HepG2 (cell line): ENCODE results near the gene PAQR5. TPM values are rescaled to one million over a fixed set of nuclear protein-coding genes. Genes with fewer than 3 reads are reported as not detected.

Source experiments
- AKAP8 ChIP-seq: sonication (generic); formaldehyde crosslinking; IDR thresholded peaks from 2 replicates; pipeline ENCODE4 v1.5.1; 2020; ENCODE audit warnings: mild to moderate bottlenecking, missing genetic modification reagents
- ARNT ChIP-seq: fragments of 450-650 bp; IDR thresholded peaks from 2 replicates; pipeline ENCODE4 v1.6.1; 2017
- ASH2L ChIP-seq: fragments of 300-600, 200-600 bp; sonication (generic); IDR thresholded peaks from 2 replicates; pipeline ENCODE4 v1.7.0; 2017; ENCODE audit warnings: low read depth, mild to moderate bottlenecking, moderate library complexity, mixed read lengths, low read length; ENCODE audit not compliant: insufficient read length
- ATF5 ChIP-seq: sonication (generic); formaldehyde crosslinking; IDR thresholded peaks from 2 replicates; pipeline ENCODE4 v1.4.0; 2020; ENCODE audit warnings: mild to moderate bottlenecking, low read depth, missing genetic modification reagents
- CAMTA2 ChIP-seq: sonication (generic); formaldehyde crosslinking; IDR thresholded peaks from 2 replicates; pipeline ENCODE4 v1.4.0; 2020; ENCODE audit warnings: mild to moderate bottlenecking, missing genetic modification reagents, borderline replicate concordance
- CENPX ChIP-seq: sonication (generic); formaldehyde crosslinking; IDR thresholded peaks from 2 replicates; pipeline ENCODE4 v1.9.0; 2021; ENCODE audit warnings: mild to moderate bottlenecking, missing genetic modification reagents, moderate library complexity
- CHCHD3 ChIP-seq: sonication (generic); formaldehyde crosslinking; IDR thresholded peaks from 2 replicates; pipeline ENCODE4 v1.8.0; 2022; ENCODE audit warnings: mild to moderate bottlenecking, missing genetic modification reagents, moderate library complexity
- ESRRA ChIP-seq: sonication (generic); formaldehyde crosslinking; IDR thresholded peaks from 2 replicates; pipeline ENCODE4 v1.5.1; 2020; ENCODE audit warnings: mild to moderate bottlenecking, low read depth, missing genetic modification reagents
- HBP1 ChIP-seq: IDR thresholded peaks from 2 replicates; pipeline ENCODE4 v1.6.1; 2016; ENCODE audit warnings: low read depth, control low read depth
- HMG20B ChIP-seq: conservative IDR thresholded peaks from 2 replicates; pipeline ENCODE4 v1.6.1; 2016; ENCODE audit warnings: missing genetic modification reagents, missing compliant biosample characterization
- KLF15 ChIP-seq: sonication (generic); formaldehyde crosslinking; IDR thresholded peaks from 2 replicates; pipeline ENCODE4 v1.8.1; 2023; ENCODE audit warnings: borderline replicate concordance, mild to moderate bottlenecking, inconsistent platforms, missing genetic modification reagents, mixed read lengths
- NFE2L1 ChIP-seq: sonication (generic); formaldehyde crosslinking; IDR thresholded peaks from 2 replicates; pipeline ENCODE4 v1.4.0; 2020; ENCODE audit warnings: missing genetic modification reagents, mild to moderate bottlenecking, borderline replicate concordance
- NR2F2 ChIP-seq: IDR thresholded peaks from 2 replicates; pipeline ENCODE4 v1.6.1; 2012; ENCODE audit warnings: low read depth, inconsistent platforms, borderline replicate concordance
- NRL ChIP-seq: sonication (generic); formaldehyde crosslinking; IDR thresholded peaks from 2 replicates; pipeline ENCODE4 v1.5.0; 2020; ENCODE audit warnings: missing genetic modification reagents, mild to moderate bottlenecking, moderate library complexity, borderline replicate concordance
- POLR2AphosphoS2 ChIP-seq: IDR thresholded peaks from 2 replicates; pipeline ENCODE4 v1.6.1; 2011; ENCODE audit warnings: low read depth, low read length, improper control_type of control experiment
- RAD21 ChIP-seq: fragments of 450-650 bp; formaldehyde crosslinking; IDR thresholded peaks from 2 replicates; pipeline ENCODE4 v1.5.0; 2020; ENCODE audit warnings: mild to moderate bottlenecking
- RBAK ChIP-seq: sonication (generic); formaldehyde crosslinking; IDR thresholded peaks from 2 replicates; pipeline ENCODE4 v1.5.1; 2020; ENCODE audit warnings: mild to moderate bottlenecking, missing genetic modification reagents
- RFX5 ChIP-seq: IDR thresholded peaks from 2 replicates; pipeline ENCODE4 v1.6.1; 2011; ENCODE audit warnings: low read depth, low read length, improper control_type of control experiment
- STAT6 ChIP-seq: sonication (generic); formaldehyde crosslinking; IDR thresholded peaks from 2 replicates; pipeline ENCODE4 v1.4.0; 2020; ENCODE audit warnings: missing genetic modification reagents, mild to moderate bottlenecking, borderline replicate concordance
- TFDP1 ChIP-seq: IDR thresholded peaks from 2 replicates; pipeline ENCODE4 v1.6.1; 2016; ENCODE audit warnings: missing compliant biosample characterization, missing genetic modification reagents, borderline replicate concordance
- ZNF800 ChIP-seq: sonication (generic); formaldehyde crosslinking; IDR thresholded peaks from 2 replicates; pipeline ENCODE4 v1.4.0; 2020; ENCODE audit warnings: missing genetic modification reagents
- polyA plus RNA-seq, 8 experiments: library from polyadenylated mRNA; depleted of rRNA in 3 of 8; stranded (reverse) in 7 of 8; unstranded in 1 of 8; fragments of >200 nt; fragmentation: Illumina TruSeq in 4 of 8; extraction: Trizol in 4 of 8; gene quantifications; 2 replicates each; pipeline versions ENCODE4 v1.2.1 to v1.2.3, GENCODE V29; 2011 to 2016; ENCODE audit warnings: low read depth in 4 of 8, missing spikeins in 1 of 8, mixed read lengths in 1 of 8; ENCODE audit not compliant: insufficient read depth in 1 of 8
- total RNA-seq, 5 experiments: library from RNA; depleted of rRNA; stranded (reverse); fragments of >200 nt; fragmentation: Illumina TruSeq; extraction: Trizol; gene quantifications; 2 replicates each; pipeline ENCODE4 v1.2.3, GENCODE V29; 2016; ENCODE audit warnings: low read depth in 1 of 5

PAQR5 gene
- total and polyA plus RNA-seq, 2 of the 13 experiments (the other 11 are each of a cell fraction or from before 2014, with no cell fraction given) = 0.53 to 1.3 TPM

- TF ChIP-seq AKAP8 (CRISPR knock-in tag) (peak; percentile 55; the same call in 1 of the 2 replicates), ARNT (no peak), ASH2L (peak; percentile 49), CAMTA2 (CRISPR knock-in tag) (peak; percentile 85; the same call in 1 of the 2 replicates), HBP1 (CRISPR knock-in tag) (peak; percentile 71; the same call in 1 of the 2 replicates), NR2F2 (no peak), RAD21 (CRISPR knock-in tag) (no peak), ATF5 (CRISPR knock-in tag) (no peak), TFDP1 (CRISPR knock-in tag) (peak; percentile 46; the same call in 1 of the 2 replicates), STAT6 (no peak; the same call in 1 of the 2 replicates), NFE2L1 (no peak), HMG20B (no peak), CENPX (CRISPR knock-in tag) (no peak), RBAK (no peak; the same call in 1 of the 2 replicates), ESRRA (CRISPR knock-in tag) (no peak), POLR2AphosphoS2 (peak; percentile 96), RFX5 (no peak), NRL (CRISPR knock-in tag) (peak; percentile 62; the same call in 1 of the 2 replicates), KLF15 (peak; percentile 80), ZNF800 (peak; percentile 82; the same call in 1 of the 2 replicates), CHCHD3 (CRISPR knock-in tag) (0 out of 2 replicates have a peak, but pooled peaks have one; percentile 68)
Observed at GRCh38 chr15:69452692-69453521, 154.2 kb downstream of the PAQR5 start, which contains the start of gene RPLP1 (continued).
